SK-N-MC (cell line): ENCODE results near the gene ERG.

Experiments used
- EZH2 ChIP-seq: fragments of 200-600 bp; sonication (generic); IDR thresholded peaks from one replicate; pipeline ENCODE4 v1.6.1; 2017; ENCODE audit warnings: antibody characterized with exemption
- FOXP2 ChIP-seq: optimal IDR thresholded peaks from 2 replicates; pipeline ENCODE3; 2011; ENCODE audit warnings: mild to moderate bottlenecking, moderate library complexity; ENCODE audit not compliant: insufficient read depth; ENCODE audit errors: extremely low read length, control extremely low read depth
- POLR2AphosphoS5 ChIP-seq: IDR thresholded peaks from 2 replicates; pipeline ENCODE4 v1.6.1; 2012; ENCODE audit warnings: mild to moderate bottlenecking, low read depth, low read length, borderline replicate concordance

DNA sequence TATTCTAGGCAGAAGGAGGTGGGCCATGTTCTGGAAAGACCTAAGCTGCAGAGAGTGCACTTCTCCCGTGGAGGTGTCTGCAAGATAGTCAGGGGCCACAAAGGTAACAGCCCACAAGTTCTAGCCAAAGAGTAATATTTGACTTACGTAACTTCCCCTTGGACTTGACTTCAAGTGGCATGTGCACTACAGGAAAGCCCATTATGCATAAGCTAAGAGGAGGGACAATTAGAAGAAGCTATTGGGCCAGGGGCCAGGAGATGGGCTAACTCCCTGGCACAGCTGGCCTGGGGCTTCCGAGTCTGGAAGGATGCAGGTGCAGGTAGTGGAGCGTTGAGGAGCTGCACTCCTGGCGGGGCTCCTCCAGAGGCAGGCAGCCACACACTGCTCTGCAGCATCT is 58.3 kb downstream of the ERG start:
- no peak for TF ChIP-seq EZH2
- TF ChIP-seq POLR2AphosphoS5 = no peak
- TF ChIP-seq FOXP2 = no peak
